HUES6 (cell line): ENCODE results near the gene MYCBP.
"Not testable (repeated sequence)": the region's sequence is repeated elsewhere in the genome, so short reads cannot be mapped to it uniquely, and the experiment has no call there.

Experiments used
- H3K27ac ChIP-seq: 2 replicates; pipeline ENCODE4 v1.7.0; 2013; ENCODE audit warnings: low read depth, mild to moderate bottlenecking, low read length, inconsistent platforms
- H3K27me3 ChIP-seq: 2 replicates; pipeline ENCODE4 v1.6.1; 2013; ENCODE audit warnings: low read length; ENCODE audit not compliant: control insufficient read depth, insufficient read depth
- H3K36me3 ChIP-seq: 2 replicates; pipeline ENCODE4 v1.6.1; 2013; ENCODE audit warnings: low read length; ENCODE audit not compliant: control insufficient read depth, insufficient read depth
- H3K4me1 ChIP-seq: 2 replicates; pipeline ENCODE4 v1.6.1; 2013; ENCODE audit warnings: low read length; ENCODE audit not compliant: control insufficient read depth, insufficient read depth
- H3K4me3 ChIP-seq: 2 replicates; pipeline ENCODE4 v1.5.1; 2013; ENCODE audit warnings: low read depth, low read length
- H3K9ac ChIP-seq: one replicate; pipeline ENCODE4 v1.6.1; 2013; ENCODE audit warnings: mild to moderate bottlenecking, low read length
- H3K9me3 ChIP-seq: 2 replicates; pipeline ENCODE4 v1.6.1; 2013; ENCODE audit warnings: low read depth, low read length; ENCODE audit not compliant: control insufficient read depth, insufficient read depth

The MYCBP gene

GRCh38 chr1:38865112-38865715 lies 7.9 kb downstream of the MYCBP start:
- H3K9me3 ChIP-seq, result no peaks in the 10 kb centered on the region
- no peaks in the 10 kb centered on the region for H3K27me3 ChIP-seq
- no peak overlapping the region for H3K27ac ChIP-seq
- peaks cover 31% of the 10 kb centered on the region for H3K36me3 ChIP-seq
- H3K4me1 ChIP-seq, result no peaks in the 10 kb centered on the region
- no peak overlapping the region for H3K9ac ChIP-seq
- H3K4me3 ChIP-seq, result no peak overlapping the region

GRCh38 chr1:38860454-38860795 lies 12.7 kb downstream of the MYCBP start:
- no peak overlapping the region for H3K27ac ChIP-seq
- no peaks in the 10 kb centered on the region for H3K4me1 ChIP-seq
- H3K9ac ChIP-seq, result peak overlapping the region; percentile 87
- peak overlapping the region; percentile 93 for H3K4me3 ChIP-seq
- H3K9me3 ChIP-seq, result no peaks in the 10 kb centered on the region
- no peaks in the 10 kb centered on the region for H3K27me3 ChIP-seq
- H3K36me3 ChIP-seq, result peaks cover 42% of the 10 kb centered on the region

DNA sequence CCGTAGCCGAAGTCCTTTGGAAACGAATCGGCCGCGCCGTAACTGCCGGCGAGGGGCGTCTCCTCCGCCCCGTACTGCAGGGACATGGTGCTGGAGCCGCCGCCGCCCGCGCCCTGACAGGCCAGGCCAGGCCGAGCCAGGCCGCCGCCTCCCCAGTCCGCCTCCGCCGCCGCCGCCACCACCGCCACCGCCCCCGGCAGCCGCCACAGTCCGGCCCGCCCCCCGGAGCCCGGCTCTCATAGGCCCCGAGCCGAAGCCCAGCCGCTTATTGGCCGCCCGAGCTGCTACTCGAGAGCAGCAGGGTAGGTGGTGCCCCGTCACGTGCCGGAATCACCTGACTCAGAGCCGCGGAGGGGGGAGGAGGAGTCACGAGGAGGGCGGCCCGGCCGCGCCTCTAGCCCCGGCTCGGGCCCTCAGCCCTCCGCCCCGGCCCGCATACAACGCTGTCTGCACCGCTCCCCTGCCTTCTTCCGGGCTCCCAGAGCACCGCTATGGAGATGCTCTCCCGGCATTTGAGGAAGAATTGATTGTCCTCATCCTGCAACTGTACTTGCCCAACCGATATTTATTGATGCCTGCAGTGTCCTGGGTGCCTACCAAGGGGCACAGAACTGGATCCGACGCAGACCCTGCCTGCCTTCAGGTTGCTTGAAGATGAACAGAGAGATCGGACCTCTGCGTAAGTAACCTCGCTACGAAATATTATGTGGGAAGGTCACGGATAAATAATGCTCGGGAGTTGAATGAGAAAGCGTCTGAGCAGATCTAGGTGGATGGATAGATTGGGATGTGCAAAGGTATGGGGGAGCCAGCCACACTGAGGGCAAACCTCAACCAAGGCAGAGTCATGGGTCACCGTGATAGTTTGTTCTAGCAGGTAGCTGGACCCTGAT lies 13.3 kb downstream of the MYCBP start, which contains the start of gene RRAGC:
TSS of gene RRAGC (minus strand) at position 212 of the 893 bp plus-strand sequence. CDS start at position 86, 126 bp downstream.
- Histone ChIP-seq H3K9me3 (no peaks in the 10 kb centered on the region), H3K4me1 (no peaks in the 10 kb centered on the region), H3K4me3 (peak within 1 kb of the TSS; percentile 93), H3K9ac (peak within 1 kb of the TSS; percentile 87), H3K36me3 (peaks cover 42% of the 10 kb centered on the region), H3K27ac (no peak within 1 kb of the TSS; the same call in 1 of the 2 replicates), H3K27me3 (no peaks in the 10 kb centered on the region)

- Histone ChIP-seq H3K4me3 (peak overlapping the region; percentile 93), H3K27ac (no peak overlapping the region), H3K9me3 (no peaks in the 10 kb centered on the region), H3K36me3 (peaks cover 40% of the 10 kb centered on the region), H3K9ac (peak overlapping the region; percentile 67), H3K27me3 (no peaks in the 10 kb centered on the region), H3K4me1 (no peaks in the 10 kb centered on the region)
These were observed 14.2 kb downstream of the MYCBP start for GRCh38 chr1:38858833-38859560.

GRCh38 chr1:38852780-38853179 lies 20.4 kb downstream of the MYCBP start:
- H3K36me3 ChIP-seq, result peaks cover 64% of the 10 kb centered on the region
- no peak overlapping the region for H3K9ac ChIP-seq
- no peak overlapping the region for H3K27ac ChIP-seq
- no peaks in the 10 kb centered on the region for H3K9me3 ChIP-seq
- no peak overlapping the region for H3K4me3 ChIP-seq
- no peaks in the 10 kb centered on the region for H3K4me1 ChIP-seq
- no peaks in the 10 kb centered on the region for H3K27me3 ChIP-seq

- H3K9ac ChIP-seq, result no peak overlapping the region
- no peak overlapping the region for H3K27ac ChIP-seq
- no peaks in the 10 kb centered on the region for H3K4me1 ChIP-seq
- no peak overlapping the region for H3K4me3 ChIP-seq
- H3K27me3 ChIP-seq, result no peaks in the 10 kb centered on the region
- H3K36me3 ChIP-seq, result peaks cover 66% of the 10 kb centered on the region
- H3K9me3 ChIP-seq, result no peaks in the 10 kb centered on the region
These were observed 25.1 kb downstream of the MYCBP start for GRCh38 chr1:38848071-38848470.

DNA sequence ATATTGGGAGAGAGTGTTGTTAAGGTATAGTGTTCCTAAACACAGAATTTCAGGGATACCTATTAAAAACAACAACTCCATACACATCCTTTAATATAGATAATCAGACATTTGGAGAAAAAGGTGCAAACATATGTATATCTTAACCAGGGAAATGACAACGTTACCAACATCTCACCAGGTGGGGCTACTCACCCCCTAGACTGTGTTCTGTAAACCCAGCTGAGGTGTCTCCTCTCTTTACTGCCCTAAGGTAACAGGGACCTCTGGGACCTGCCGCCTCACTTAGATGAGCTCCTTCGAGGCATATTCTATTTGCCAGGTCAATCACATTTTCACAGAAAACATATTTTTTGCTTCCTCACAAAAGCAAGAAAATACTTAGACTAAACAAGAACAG lies 26.9 kb downstream of the MYCBP start:
- H3K27ac ChIP-seq, result no peak overlapping the region
- H3K36me3 ChIP-seq, result peaks cover 56% of the 10 kb centered on the region

GRCh38 chr1:38845088-38845487 lies 28.1 kb downstream of the MYCBP start:
- H3K36me3 ChIP-seq, result peaks cover 49% of the 10 kb centered on the region
- H3K4me1 ChIP-seq, H3K27ac ChIP-seq, H3K27me3 ChIP-seq, H3K9ac ChIP-seq, H3K4me3 ChIP-seq, H3K9me3 ChIP-seq: not testable (repeated sequence)

More for the DNA sequence above, 26.9 kb downstream of the MYCBP start:
- Histone ChIP-seq H3K4me1 (no peaks in the 10 kb centered on the region), H3K9me3 (no peaks in the 10 kb centered on the region), H3K9ac (no peak overlapping the region), H3K4me3 (no peak overlapping the region), H3K27me3 (no peaks in the 10 kb centered on the region)

- H3K9ac ChIP-seq, result no peak overlapping the region
- no peak overlapping the region for H3K27ac ChIP-seq
- no peaks in the 10 kb centered on the region for H3K9me3 ChIP-seq
- H3K4me1 ChIP-seq, result peaks cover 9% of the 10 kb centered on the region
- H3K27me3 ChIP-seq, result no peaks in the 10 kb centered on the region
- H3K36me3 ChIP-seq, result peaks cover 33% of the 10 kb centered on the region
- H3K4me3 ChIP-seq, result no peak overlapping the region
These were observed 32.9 kb downstream of the MYCBP start for GRCh38 chr1:38840281-38840680.

GRCh38 chr1:38839363-38839762 lies 33.8 kb downstream of the MYCBP start:
- Histone ChIP-seq H3K9me3 (no peaks in the 10 kb centered on the region), H3K4me3 (no peak overlapping the region), H3K36me3 (peaks cover 32% of the 10 kb centered on the region), H3K9ac (no peak overlapping the region), H3K27me3 (no peaks in the 10 kb centered on the region), H3K4me1 (peaks cover 9% of the 10 kb centered on the region), H3K27ac (no peak overlapping the region)

- not testable (repeated sequence) for H3K4me1 ChIP-seq, H3K9me3 ChIP-seq, H3K27ac ChIP-seq, H3K4me3 ChIP-seq, H3K27me3 ChIP-seq, H3K9ac ChIP-seq
- peaks cover 20% of the 10 kb centered on the region for H3K36me3 ChIP-seq
These were observed 36.8 kb downstream of the MYCBP start for GRCh38 chr1:38836316-38836715.
